GM18505 (cell line): ENCODE measurements around the gene SEC61B.
A peak's percentile ranks its signal among the peaks of the same experiment; 100 is the strongest.

Experiments used
- ATAC-seq: cut with Tn5 transposase; IDR thresholded peaks from one replicate; pipeline ENCODE4 v1.9.1; 2021; ENCODE audit not compliant: unreplicated experiment
- POLR2A ChIP-seq: IDR thresholded peaks from 4 replicates; pipeline ENCODE4 v1.6.1; 2011; ENCODE audit warnings: borderline replicate concordance; ENCODE audit not compliant: insufficient read depth, insufficient read length; ENCODE audit errors: extremely low read depth

SEC61B gene

DNA sequence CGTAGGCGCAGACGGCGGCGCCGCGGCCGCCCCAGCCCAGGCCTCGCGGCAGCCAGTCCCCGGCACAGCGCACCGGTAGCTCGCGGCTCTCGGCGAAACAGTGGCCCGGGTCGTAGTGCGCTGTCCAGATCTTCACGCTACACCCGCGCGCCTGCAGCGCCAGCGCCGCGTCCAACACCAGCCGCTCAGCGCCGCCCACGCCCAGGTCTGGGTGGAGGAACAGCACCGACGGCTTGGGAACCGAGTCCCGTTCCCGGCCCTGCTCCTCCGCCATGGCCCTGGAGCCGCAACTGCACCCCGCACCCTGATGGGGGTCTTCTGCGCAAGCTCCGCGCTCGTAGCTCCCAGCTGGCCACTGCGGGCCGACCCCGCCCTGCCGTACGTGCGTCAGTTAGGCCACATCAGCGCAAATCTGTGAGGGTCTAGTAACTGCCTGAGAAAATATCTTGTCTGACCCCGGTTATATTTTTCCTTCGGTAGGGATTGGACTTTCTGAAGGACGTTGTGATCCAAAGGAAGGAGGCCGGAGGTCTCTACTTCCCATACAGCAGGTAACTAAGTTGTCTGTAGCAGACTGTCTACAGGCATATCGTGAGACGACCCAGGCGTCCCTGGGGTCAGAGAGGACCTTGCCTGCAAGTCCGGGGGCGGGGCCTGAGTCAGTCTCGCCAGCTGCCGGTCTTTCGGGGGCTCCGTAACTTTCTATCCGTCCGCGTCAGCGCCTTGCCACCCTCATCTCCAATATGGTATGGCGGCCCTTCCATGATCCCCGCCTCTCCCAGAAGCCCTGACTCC is at the start of gene SEC61B, which contains the start of gene ALG2:
TSS of gene SEC61B (plus strand) at position 662 of the 795 bp plus-strand sequence. CDS start at position 744, 82 bp downstream.
TSS of gene ALG2 (minus strand) at position 322 of the 795 bp plus-strand sequence. CDS start at position 274, 48 bp downstream.
- peak; percentile 93 for ATAC-seq
- peak; percentile 97 for TF ChIP-seq POLR2A

DNA sequence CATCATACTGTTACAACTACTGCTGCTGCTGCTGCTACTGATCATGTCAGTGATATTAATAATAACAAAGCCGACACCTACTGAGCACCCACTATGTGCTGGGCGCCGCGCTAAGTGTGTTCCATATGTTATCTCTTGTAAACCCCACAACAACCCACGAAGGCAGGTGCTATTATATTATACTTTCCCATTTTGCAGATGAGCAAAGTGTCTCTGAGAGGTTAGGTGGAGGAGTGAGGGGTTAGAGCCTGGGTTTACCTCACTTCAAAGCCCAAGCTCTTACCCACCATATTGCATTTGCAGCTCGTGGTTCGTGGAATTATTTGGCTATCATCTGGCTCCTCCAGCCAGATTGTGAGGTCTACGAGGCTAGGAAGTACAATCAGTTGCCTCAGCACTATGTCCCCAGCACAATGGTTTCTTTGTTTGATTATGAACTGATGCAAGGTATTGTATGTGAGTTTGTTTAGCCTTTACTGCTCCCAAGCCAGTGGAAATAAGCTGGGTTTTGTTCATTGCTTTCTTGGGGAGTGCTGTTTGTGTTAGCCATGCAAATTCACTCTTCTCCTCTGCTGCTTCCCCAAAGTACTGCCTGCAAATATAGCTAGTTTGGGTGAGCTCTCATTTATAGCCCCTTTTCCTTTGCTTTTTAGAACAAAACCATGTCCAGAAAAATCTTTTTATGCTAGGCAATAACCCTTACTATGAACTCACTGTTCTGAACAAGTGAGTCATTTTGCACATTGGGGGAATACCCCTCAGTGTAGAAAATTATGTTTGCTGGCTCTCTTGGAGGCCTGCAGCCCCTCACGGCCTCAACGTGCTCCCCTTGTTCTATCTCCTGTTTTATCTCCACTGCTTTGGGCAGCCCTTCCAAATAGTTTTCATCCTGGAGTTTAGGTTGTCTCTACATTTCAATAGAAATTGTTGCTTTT is 48.2 kb upstream of the SEC61B start:
- peak; percentile 68 for ATAC-seq
- TF ChIP-seq POLR2A, result no peak

GRCh38 chr9:99176527-99177013 is 45.5 kb upstream of the SEC61B start:
- TF ChIP-seq POLR2A, result no peak
- no peak for ATAC-seq

GRCh38 chr9:99177576-99178366 is 44.3 kb upstream of the SEC61B start:
- no peak for ATAC-seq
- TF ChIP-seq POLR2A, result no peak

DNA sequence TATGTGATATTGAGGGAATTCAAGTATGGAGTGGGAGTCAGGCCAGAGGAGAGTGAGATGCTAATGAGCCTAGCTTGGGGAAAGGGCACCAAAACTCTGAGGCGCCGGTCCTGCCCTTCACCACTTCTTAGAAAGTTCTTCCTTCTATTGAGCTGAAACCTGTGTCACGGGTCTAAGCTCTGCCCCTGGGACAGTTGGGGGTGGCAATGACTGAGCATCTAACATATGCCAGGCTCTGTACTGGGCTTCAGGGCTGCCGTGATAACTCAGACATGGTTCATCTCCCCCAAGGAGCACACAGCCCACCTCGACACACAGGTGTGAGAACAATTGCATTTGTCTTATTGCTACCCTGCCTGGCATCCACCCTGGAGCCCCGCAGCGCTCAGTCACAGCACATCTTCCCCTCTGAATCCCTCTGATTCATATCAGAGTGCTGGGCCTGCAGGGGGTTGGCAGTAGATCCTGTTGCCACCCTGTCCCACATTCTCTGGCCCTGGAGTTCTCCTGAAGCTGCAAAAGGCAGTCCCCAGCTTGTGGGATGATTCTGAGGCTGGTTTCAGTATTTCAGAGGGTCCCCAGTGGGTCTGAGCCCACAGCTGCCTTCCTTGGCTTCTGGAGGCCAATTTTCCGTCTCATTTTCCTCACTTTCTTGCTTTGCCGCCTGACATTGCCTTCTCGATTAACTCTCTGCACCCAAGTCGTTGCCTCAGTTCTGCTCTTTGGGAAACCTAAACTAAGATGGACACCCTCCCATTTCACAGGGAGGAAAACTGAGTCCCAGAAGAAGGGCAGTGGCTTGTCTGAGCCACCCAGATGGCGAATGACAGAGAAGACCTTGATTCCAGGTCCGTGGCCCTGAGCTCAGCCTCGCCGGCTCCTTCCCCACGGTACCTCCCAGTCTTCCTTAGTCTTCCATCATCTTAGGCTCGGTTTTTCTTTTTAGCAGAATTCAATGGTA is 42.9 kb upstream of the SEC61B start:
- TF ChIP-seq POLR2A, result no peak
- no peak for ATAC-seq

- TF ChIP-seq POLR2A, result no peak
- ATAC-seq, result peak; percentile 39
Measured at GRCh38 chr9:99180199-99180598, 41.9 kb upstream of the SEC61B start.

- no peak for ATAC-seq
Measured at GRCh38 chr9:99180662-99181061, 41.4 kb upstream of the SEC61B start.

DNA sequence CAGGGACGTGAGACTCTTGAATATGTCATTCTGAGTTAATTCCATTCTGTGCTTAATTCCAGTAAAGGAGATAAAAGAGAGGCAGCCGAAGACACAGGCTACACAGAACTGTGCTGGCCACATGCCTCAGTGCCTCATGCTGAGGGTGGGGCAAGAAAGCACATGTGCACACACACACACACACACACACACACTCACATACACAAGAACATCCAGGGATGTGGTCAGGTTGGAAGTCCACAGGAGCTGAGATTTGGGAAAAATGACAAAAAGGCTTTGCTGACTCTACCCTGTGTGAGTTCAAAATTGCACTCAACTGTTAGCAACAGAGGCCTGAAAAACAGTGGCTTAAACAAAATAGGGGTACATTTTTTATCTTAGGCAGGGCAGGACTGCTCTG is 40.9 kb upstream of the SEC61B start:
- ATAC-seq, result no peak
- TF ChIP-seq POLR2A, result no peak

More at GRCh38 chr9:99180662-99181061, 41.4 kb upstream of the SEC61B start:
- TF ChIP-seq POLR2A, result no peak

DNA sequence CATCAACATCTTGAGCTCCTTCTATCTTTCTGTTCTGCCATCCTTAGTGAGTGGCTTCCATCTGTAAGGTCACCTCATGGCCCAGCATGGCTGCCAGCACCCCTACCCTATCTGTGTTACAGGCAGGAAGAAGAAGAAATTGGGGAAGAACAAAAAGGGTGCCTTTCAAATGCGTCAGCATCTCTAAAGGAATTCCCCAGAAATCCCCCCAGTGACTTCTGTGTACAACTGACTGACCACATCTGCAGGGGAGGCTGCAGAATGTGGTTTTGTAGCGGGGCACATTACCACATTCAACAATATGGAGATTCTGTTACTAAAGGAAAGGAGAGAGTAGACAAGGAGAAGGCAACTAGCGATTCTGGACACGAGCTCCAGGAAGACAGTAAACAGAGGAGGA is 40.5 kb upstream of the SEC61B start:
- peak; percentile 32 for ATAC-seq
- TF ChIP-seq POLR2A, result peak; percentile 6

GRCh38 chr9:99182356-99182755 is 39.7 kb upstream of the SEC61B start:
- ATAC-seq, result no peak
- TF ChIP-seq POLR2A, result no peak

GRCh38 chr9:99183616-99184015 is 38.5 kb upstream of the SEC61B start:
- ATAC-seq, result no peak
- TF ChIP-seq POLR2A, result no peak

DNA sequence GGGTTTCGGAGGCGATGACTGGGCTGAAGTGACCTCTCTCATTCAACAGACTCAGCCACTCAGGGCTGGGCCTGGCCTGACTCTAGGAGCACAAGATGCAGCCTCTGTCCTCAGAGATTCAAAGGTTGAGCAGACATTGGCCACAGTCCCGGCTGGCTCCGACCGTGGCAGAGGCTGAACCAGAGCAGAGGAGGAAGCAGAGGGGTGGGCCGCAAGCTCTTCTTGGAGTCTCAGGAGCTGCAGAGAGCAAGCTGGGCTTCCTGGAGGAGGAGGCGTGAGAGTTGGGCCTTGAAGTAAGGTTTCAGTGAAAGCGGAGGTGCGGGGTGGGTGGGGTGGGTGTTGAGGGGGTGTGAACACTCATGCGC is 38.0 kb upstream of the SEC61B start:
- no peak for TF ChIP-seq POLR2A
- ATAC-seq, result no peak
